ENCODE data around the gene GPHA2.

Gene GPHA2

GRCh38 chr11:64932324-64932723, 3.4 kb downstream of the GPHA2 start:
- DNase-seq (ENCODE audit: low read depth, low spot score), result no peak

GRCh38 chr11:64931290-64931689, 4.4 kb downstream of the GPHA2 start:
- H3K27ac ChIP-seq, result no peak overlapping the region
- no peak for DNase-seq (ENCODE audit: low read depth, low spot score)

More at GRCh38 chr11:64932324-64932723, 3.4 kb downstream of the GPHA2 start:
- H3K27ac ChIP-seq, result no peak overlapping the region

GRCh38 chr11:64930340-64930739, 5.4 kb downstream of the GPHA2 start:
- no peak for DNase-seq (ENCODE audit: low read depth, low spot score)
- no peak overlapping the region for H3K27ac ChIP-seq

GRCh38 chr11:64929625-64930024, 6.1 kb downstream of the GPHA2 start:
- no peak overlapping the region for H3K27ac ChIP-seq
- no peak for DNase-seq (ENCODE audit: low read depth, low spot score)

GRCh38 chr11:64928957-64929356, 6.7 kb downstream of the GPHA2 start:
- H3K27ac ChIP-seq, result no peak overlapping the region
- DNase-seq (ENCODE audit: low read depth, low spot score), result no peak

GRCh38 chr11:64926689-64927088, 9.0 kb downstream of the GPHA2 start:
- DNase-seq (ENCODE audit: low read depth, low spot score), result no peak
- H3K27ac ChIP-seq, result no peak overlapping the region

- DNase-seq (ENCODE audit: low read depth, low spot score), result no peak
- H3K27ac ChIP-seq, result no peak overlapping the region
These were observed 9.9 kb downstream of the GPHA2 start for GRCh38 chr11:64925536-64926436.

GRCh38 chr11:64924910-64925284, 10.8 kb downstream of the GPHA2 start:
- no peak for DNase-seq (ENCODE audit: low read depth, low spot score)
- peak overlapping the region; percentile 80 for H3K27ac ChIP-seq

GRCh38 chr11:64923944-64924909, 11.5 kb downstream of the GPHA2 start, which contains the start of gene PPP2R5B:
TSS of gene PPP2R5B (plus strand) at chr11:64924689. CDS start at chr11:64925735, 1,046 bp downstream.
- peak within 1 kb of the TSS; percentile 80 for H3K27ac ChIP-seq
- peak; percentile 76 for DNase-seq (ENCODE audit: low read depth, low spot score)

GRCh38 chr11:64923151-64923661, 12.5 kb downstream of the GPHA2 start:
- DNase-seq (ENCODE audit: low read depth, low spot score), result no peak
- no peak overlapping the region for H3K27ac ChIP-seq

GRCh38 chr11:64921384-64921783, 14.3 kb downstream of the GPHA2 start:
- H3K27ac ChIP-seq, result no peak overlapping the region
- DNase-seq (ENCODE audit: low read depth, low spot score), result no peak

GRCh38 chr11:64920124-64920523, 15.6 kb downstream of the GPHA2 start:
- DNase-seq (ENCODE audit: low read depth, low spot score), result no peak
- H3K27ac ChIP-seq, result no peak overlapping the region

GRCh38 chr11:64919627-64920026, 16.1 kb downstream of the GPHA2 start:
- no peak overlapping the region for H3K27ac ChIP-seq
- no peak for DNase-seq (ENCODE audit: low read depth, low spot score)

GRCh38 chr11:64918017-64918416, 17.7 kb downstream of the GPHA2 start:
- peak overlapping the region; percentile 51 for H3K27ac ChIP-seq
- no peak for DNase-seq (ENCODE audit: low read depth, low spot score)

GRCh38 chr11:64917663-64917995, 18.1 kb downstream of the GPHA2 start:
- H3K27ac ChIP-seq, result peak overlapping the region; percentile 51
- DNase-seq (ENCODE audit: low read depth, low spot score), result no peak

GRCh38 chr11:64916775-64917662, 18.7 kb downstream of the GPHA2 start, which contains the start of gene ATG2A:
TSS of gene ATG2A (minus strand) at chr11:64917209. CDS start at chr11:64917135, 74 bp downstream.
- H3K27ac ChIP-seq, result peak within 1 kb of the TSS; percentile 60
- DNase-seq (ENCODE audit: low read depth, low spot score), result peak; percentile 95

GRCh38 chr11:64916040-64916774, 19.5 kb downstream of the GPHA2 start:
- no peak for DNase-seq (ENCODE audit: low read depth, low spot score)
- H3K27ac ChIP-seq, result peak overlapping the region; percentile 60

GRCh38 chr11:64915376-64915887, 20.3 kb downstream of the GPHA2 start:
- peak overlapping the region; percentile 60 for H3K27ac ChIP-seq
- DNase-seq (ENCODE audit: low read depth, low spot score), result no peak

GRCh38 chr11:64914123-64914522, 21.6 kb downstream of the GPHA2 start:
- no peak for DNase-seq (ENCODE audit: low read depth, low spot score)
- no peak overlapping the region for H3K27ac ChIP-seq
